Upper lobe of left lung (tissue), 4 donors: Measurements from ENCODE around the gene CFAP57.

Experiments used
- CTCF ChIP-seq, 6 experiments: fragments of 450-650 bp in 4 of 6; fragments of 200-600 bp in 2 of 6; sonication (generic) in 2 of 6; IDR thresholded peaks; one replicate each; pipeline ENCODE4 v1.5.1; 2016 to 2019; ENCODE audit warnings: antibody characterized with exemption in 6 of 6
- POLR2A ChIP-seq, 4 donors: fragments of 450-650 bp; IDR thresholded peaks; one replicate each; pipeline ENCODE4 v1.5.1; 2016 to 2017; ENCODE audit warnings: antibody characterized with exemption in 4 of 4, mild to moderate bottlenecking in 2 of 4
- POLR2AphosphoS5 ChIP-seq, 2 donors: sonication (generic); formaldehyde crosslinking; IDR thresholded peaks; one replicate each; pipeline ENCODE4 v1.5.1; 2017; ENCODE audit warnings: antibody characterized with exemption in 2 of 2

- TF ChIP-seq CTCF (IDR thresholded peaks at IDR 0.05): no peak
- TF ChIP-seq POLR2AphosphoS5 (IDR thresholded peaks at IDR 0.05): no peak
- no peak for TF ChIP-seq POLR2A (IDR thresholded peaks at IDR 0.05)
These were observed 31.5 kb upstream of the CFAP57 start for GRCh38 chr1:43140583-43140982.
